Neuronal stem cell (in vitro differentiated cells): ENCODE data around the gene BMP6.
A peak's percentile ranks its signal among the peaks of the same experiment; 100 is the strongest.

Experiments
- DNase-seq: peaks from one replicate; pipeline ENCODE4 v3.0.0-alpha.2; 2013; ENCODE audit warnings: low spot score
- H2AFZ ChIP-seq: one replicate; pipeline ENCODE4 v1.6.1; 2013; ENCODE audit warnings: mild to moderate bottlenecking, low read length, inconsistent platforms
- H2AK5ac ChIP-seq: 2 replicates; pipeline ENCODE4 v1.6.1; 2013; ENCODE audit warnings: low read depth, mild to moderate bottlenecking, inconsistent platforms, low read length, moderate library complexity, mixed read lengths
- H2BK120ac ChIP-seq: 2 replicates; pipeline ENCODE4 v1.6.1; 2013; ENCODE audit warnings: low read depth, mild to moderate bottlenecking, inconsistent platforms, low read length, moderate library complexity, mixed read lengths
- H2BK12ac ChIP-seq: one replicate; pipeline ENCODE4 v1.6.1; 2013; ENCODE audit warnings: low read length, inconsistent platforms
- H2BK15ac ChIP-seq: 2 replicates; pipeline ENCODE4 v1.6.1; 2013; ENCODE audit warnings: mild to moderate bottlenecking, low read length, inconsistent platforms, mixed read lengths
- H2BK5ac ChIP-seq: one replicate; pipeline ENCODE4 v1.6.1; 2013; ENCODE audit warnings: inconsistent platforms, mild to moderate bottlenecking, low read length, moderate library complexity
- H3K14ac ChIP-seq: one replicate; pipeline ENCODE4 v1.6.1; 2013; ENCODE audit warnings: low read length, inconsistent platforms
- H3K18ac ChIP-seq: 2 replicates; pipeline ENCODE4 v1.6.1; 2013; ENCODE audit warnings: low read length, inconsistent platforms
- H3K23ac ChIP-seq: 2 replicates; pipeline ENCODE4 v1.6.1; 2013; ENCODE audit warnings: low read depth, mild to moderate bottlenecking, mixed read lengths, low read length, inconsistent platforms; ENCODE audit not compliant: poor library complexity
- H3K27ac ChIP-seq: replicated peaks from 3 replicates; pipeline ENCODE4 v1.5.1; 2013; ENCODE audit warnings: low read length, inconsistent platforms
- H3K27me3 ChIP-seq, 3 experiments: 2 replicates each; pipeline ENCODE4 v1.6.1; 2013; ENCODE audit warnings: low read length in 3 of 3, mild to moderate bottlenecking in 2 of 3, inconsistent platforms in 1 of 3, low read depth in 1 of 3, mixed read lengths in 1 of 3, moderate library complexity in 1 of 3; ENCODE audit not compliant: control insufficient read depth in 3 of 3, insufficient read depth in 3 of 3
- H3K36me3 ChIP-seq, 2 donors: replicated peaks in 1 of 2; 2 replicates each; pipeline ENCODE4 v1.6.1; 2013; ENCODE audit warnings: low read length in 2 of 2; ENCODE audit not compliant: control insufficient read depth in 2 of 2, insufficient read depth in 2 of 2
- H3K4ac ChIP-seq: 2 replicates; pipeline ENCODE4 v1.6.1; 2013; ENCODE audit warnings: inconsistent platforms, mild to moderate bottlenecking, low read length, moderate library complexity
- H3K4me1 ChIP-seq, 2 donors: 1 replicate in 1 of 2; 2 replicates in 1 of 2; pipeline ENCODE4 v1.6.1; 2013; ENCODE audit warnings: low read length in 2 of 2, low read depth in 1 of 2; ENCODE audit not compliant: control insufficient read depth in 2 of 2, insufficient read depth in 1 of 2
- H3K4me2 ChIP-seq: one replicate; pipeline ENCODE4 v1.6.1; 2013; ENCODE audit warnings: mild to moderate bottlenecking, low read length, inconsistent platforms; ENCODE audit not compliant: insufficient read depth, poor library complexity, severe bottlenecking
- H3K4me3 ChIP-seq, 2 donors: 2 replicates each; pipeline ENCODE4 v1.5.1; 2013; ENCODE audit warnings: low read length in 2 of 2, mild to moderate bottlenecking in 2 of 2, inconsistent platforms in 1 of 2, moderate library complexity in 1 of 2
- H3K79me1 ChIP-seq: one replicate; pipeline ENCODE4 v1.6.1; 2013; ENCODE audit warnings: low read depth, mild to moderate bottlenecking, inconsistent platforms, low read length, moderate library complexity
- H3K9ac ChIP-seq: one replicate; pipeline ENCODE4 v1.6.1; 2013; ENCODE audit warnings: mild to moderate bottlenecking, low read depth, low read length, inconsistent platforms; ENCODE audit not compliant: poor library complexity
- H3K9me3 ChIP-seq, 2 donors: replicated peaks in 1 of 2; 2 replicates each; pipeline versions ENCODE3 to v1.6.1; 2013; ENCODE audit warnings: low read length in 2 of 2, mild to moderate bottlenecking in 2 of 2, inconsistent platforms in 1 of 2, low read depth in 1 of 2, mixed read lengths in 1 of 2, moderate library complexity in 1 of 2; ENCODE audit not compliant: control insufficient read depth in 2 of 2, insufficient read depth in 1 of 2
- H4K8ac ChIP-seq: one replicate; pipeline ENCODE4 v1.6.1; 2013; ENCODE audit warnings: low read depth, mild to moderate bottlenecking, inconsistent platforms, low read length, moderate library complexity
- H4K91ac ChIP-seq: one replicate; pipeline ENCODE4 v1.6.1; 2013; ENCODE audit warnings: low read length, low read depth, mild to moderate bottlenecking, inconsistent platforms; ENCODE audit not compliant: poor library complexity
- WGBS, 2 donors: extraction: QIAGEN DNeasy Blood & Tissue Kit; methylation state at CpG; one replicate each; pipeline ENCODE4 v1.1.7; 2013; ENCODE audit warnings: missing lambda C conversion rate in 2 of 2, mixed read lengths in 1 of 2; ENCODE audit not compliant: insufficient read length in 2 of 2, insufficient replicate concordance in 1 of 2; ENCODE audit errors: extremely low coverage in 2 of 2; 5-methylcytosine and 5-hydroxymethylcytosine counted together

BMP6 gene

GRCh38 chr6:7906741-7907140 is 180.8 kb downstream of the BMP6 start:
- H3K27ac ChIP-seq: no peak overlapping the region
- no peak overlapping the region for H2BK15ac ChIP-seq
- H3K4me1 ChIP-seq: peaks cover 4 to 9% of the 10 kb centered on the region in 2 donors
- H3K27me3 ChIP-seq: peaks cover 0 to 10% (median 0%) of the 10 kb centered on the region in 3 experiments
- H2AK5ac ChIP-seq: no peak overlapping the region
- H3K36me3 ChIP-seq: peaks cover 20 to 34% of the 10 kb centered on the region in 2 donors
- H3K4me3 ChIP-seq: no peak overlapping the region
- H2BK12ac ChIP-seq: no peak overlapping the region
- H4K8ac ChIP-seq: no peak overlapping the region
- DNase-seq: no peak
- H3K79me1 ChIP-seq: peaks cover 3% of the 10 kb centered on the region
- no peak overlapping the region for H3K9ac ChIP-seq
- no peak overlapping the region for H2BK5ac ChIP-seq
- H3K9me3 ChIP-seq: no peaks in the 10 kb centered on the region
- H3K4ac ChIP-seq: no peak overlapping the region
- no peak overlapping the region for H3K18ac ChIP-seq
- no peak overlapping the region for H3K4me2 ChIP-seq
- H3K14ac ChIP-seq: no peak overlapping the region
- no CpG with 5 or more reads among the region's 4 CpGs for WGBS, 2 donors
- no peak overlapping the region for H2AFZ ChIP-seq
- no peak overlapping the region for H2BK120ac ChIP-seq
- no peak overlapping the region for H4K91ac ChIP-seq
- H3K23ac ChIP-seq: no peak overlapping the region

- no peak overlapping the region for H2BK12ac ChIP-seq
- H2BK120ac ChIP-seq: no peak overlapping the region
- H3K79me1 ChIP-seq: peaks cover 3% of the 10 kb centered on the region
- no peak overlapping the region for H2BK5ac ChIP-seq
- H2AFZ ChIP-seq: no peak overlapping the region
- no peak overlapping the region for H3K4me2 ChIP-seq
- H2BK15ac ChIP-seq: no peak overlapping the region
- H3K14ac ChIP-seq: no peak overlapping the region
- H3K4me1 ChIP-seq: peaks cover 4 to 9% of the 10 kb centered on the region in 2 donors
- H3K4ac ChIP-seq: no peak overlapping the region
- H3K36me3 ChIP-seq: peaks cover 17 to 30% of the 10 kb centered on the region in 2 donors
- no peak overlapping the region for H3K9ac ChIP-seq
- peaks cover 0 to 14% (median under 1%) of the 10 kb centered on the region in 3 experiments for H3K27me3 ChIP-seq
- WGBS, 2 donors: no CpG with 5 or more reads among the region's 4 CpGs
- H4K91ac ChIP-seq: no peak overlapping the region
- H3K23ac ChIP-seq: no peak overlapping the region
- no peak overlapping the region for H3K4me3 ChIP-seq
- H4K8ac ChIP-seq: no peak overlapping the region
- no peak overlapping the region for H3K27ac ChIP-seq
- no peaks in the 10 kb centered on the region for H3K9me3 ChIP-seq
- H3K18ac ChIP-seq: no peak overlapping the region
- no peak overlapping the region for H2AK5ac ChIP-seq
- no peak for DNase-seq
Observed at GRCh38 chr6:7907159-7907558, 181.3 kb downstream of the BMP6 start.

- peak overlapping the region; percentile 75 to 89 for H3K4me3 ChIP-seq
- no peak overlapping the region for H2AK5ac ChIP-seq
- H3K36me3 ChIP-seq: peaks cover 2 to 6% of the 10 kb centered on the region in 2 donors
- peaks cover 4 to 11% of the 10 kb centered on the region in 2 donors for H3K4me1 ChIP-seq
- peak overlapping the region; percentile 88 for H3K18ac ChIP-seq
- peak; percentile 47 for DNase-seq
- no CpG with 5 or more reads among the region's 66 CpGs for WGBS, 2 donors
- no peak overlapping the region for H4K91ac ChIP-seq
- H2BK120ac ChIP-seq: no peak overlapping the region
- no peak overlapping the region for H2BK12ac ChIP-seq
- peak overlapping the region; percentile 67 for H2BK5ac ChIP-seq
- H3K79me1 ChIP-seq: peaks cover 3% of the 10 kb centered on the region
- peak overlapping the region; percentile 9 for H3K14ac ChIP-seq
- peak overlapping the region; percentile 87 for H3K4me2 ChIP-seq
- H3K9me3 ChIP-seq: no peaks in the 10 kb centered on the region
- no peak overlapping the region for H3K27ac ChIP-seq
- no peak overlapping the region for H4K8ac ChIP-seq
- no peak overlapping the region for H3K4ac ChIP-seq
- no peak overlapping the region for H2BK15ac ChIP-seq
- peak overlapping the region; percentile 94 for H2AFZ ChIP-seq
- H3K27me3 ChIP-seq: peaks cover 0 to 39% (median 8%) of the 10 kb centered on the region in 3 experiments
- peak overlapping the region; percentile 74 for H3K9ac ChIP-seq
- peak overlapping the region; percentile 26 for H3K23ac ChIP-seq
Observed at GRCh38 chr6:7909323-7910276, 183.7 kb downstream of the BMP6 start.

- Histone ChIP-seq H3K27me3 (peaks cover 0 to 45% (median 8%) of the 10 kb centered on the region in 3 experiments), H2AK5ac (no peak overlapping the region)
- WGBS, 2 donors: no CpG with 5 or more reads among the region's 57 CpGs
Observed at GRCh38 chr6:7910298-7910653, 184.4 kb downstream of the BMP6 start.

More at GRCh38 chr6:7910298-7910653, 184.4 kb downstream of the BMP6 start:
- Histone ChIP-seq H3K4ac (no peak overlapping the region), H2BK15ac (no peak overlapping the region), H2AFZ (peak overlapping the region; percentile 94), H3K4me1 (peaks cover 4 to 11% of the 10 kb centered on the region in 2 donors), H3K4me2 (peak overlapping the region; percentile 87), H2BK12ac (no peak overlapping the region), H2BK5ac (no peak overlapping the region), H4K91ac (no peak overlapping the region), H3K4me3 (peak overlapping the region; percentile 75 to 89), H3K27ac (no peak overlapping the region), H3K79me1 (peaks cover 3% of the 10 kb centered on the region), H3K9ac (peak overlapping the region; percentile 87), H3K36me3 (peaks cover 0 to 2% of the 10 kb centered on the region in 2 donors), H3K9me3 (no peaks in the 10 kb centered on the region), H3K23ac (peak overlapping the region; percentile 39), H4K8ac (no peak overlapping the region), H3K18ac (peak overlapping the region; percentile 64), H2BK120ac (no peak overlapping the region), H3K14ac (peak overlapping the region; percentile 91)
- DNase-seq: no peak
